GM19467 (cell line): ENCODE measurements around the gene PCARE.
"Not testable (repeated sequence)": the region's sequence is repeated elsewhere in the genome, so short reads cannot be mapped to it uniquely, and the experiment has no call there.

ENCODE experiments used
- ATAC-seq: cut with Tn5 transposase; IDR thresholded peaks from one replicate; pipeline ENCODE4 v1.9.1; 2021; ENCODE audit warnings: mild to moderate bottlenecking, moderate library complexity; ENCODE audit not compliant: unreplicated experiment

PCARE gene

GRCh38 chr2:29097569-29097968, 23.2 kb upstream of the PCARE start:
- ATAC-seq: no peak

- no peak for ATAC-seq
Measured at GRCh38 chr2:29096969-29097368, 22.6 kb upstream of the PCARE start.

GRCh38 chr2:29090311-29090710, 16.0 kb upstream of the PCARE start:
- ATAC-seq: not testable (repeated sequence)

GRCh38 chr2:29084554-29084953, 10.2 kb upstream of the PCARE start:
- ATAC-seq: no peak

GRCh38 chr2:29082804-29083495, 8.6 kb upstream of the PCARE start:
- peak; percentile 75 for ATAC-seq

- no peak for ATAC-seq
Measured at GRCh38 chr2:29080886-29081743, 6.8 kb upstream of the PCARE start.

- ATAC-seq: no peak
Measured at GRCh38 chr2:29079887-29080286, 5.6 kb upstream of the PCARE start.

GRCh38 chr2:29075894-29076705, 1.8 kb upstream of the PCARE start:
- no peak for ATAC-seq

- no peak for ATAC-seq
Measured at GRCh38 chr2:29073933-29074332, 390 bp downstream of the PCARE start.

- no peak for ATAC-seq
Measured at GRCh38 chr2:29072971-29073725, 1.2 kb downstream of the PCARE start.

- ATAC-seq: no peak
Measured at GRCh38 chr2:29072251-29072650, 2.1 kb downstream of the PCARE start.

GRCh38 chr2:29071032-29071975, 3.0 kb downstream of the PCARE start:
- no peak for ATAC-seq

- ATAC-seq: no peak
Measured at GRCh38 chr2:29070526-29070925, 3.8 kb downstream of the PCARE start.

GRCh38 chr2:29068513-29068912, 5.8 kb downstream of the PCARE start:
- no peak for ATAC-seq

GRCh38 chr2:29066997-29067605, 7.2 kb downstream of the PCARE start:
- ATAC-seq: no peak

- ATAC-seq: no peak
Measured at GRCh38 chr2:29066271-29066860, 8.0 kb downstream of the PCARE start.

GRCh38 chr2:29065068-29065811, 9.1 kb downstream of the PCARE start:
- no peak for ATAC-seq

- ATAC-seq: no peak
Measured at GRCh38 chr2:29064746-29065067, 9.6 kb downstream of the PCARE start.
